ENCODE measurements around the gene PRKCD. TPM values are rescaled to one million over a fixed set of nuclear protein-coding genes. Genes with fewer than 3 reads are reported as not detected.

The PRKCD gene
- total and polyA plus RNA-seq, 2 of the 4 experiments (the other 2 are of a cell fraction) = 4.3 to 19.0 TPM

GRCh38 chr3:53154881-53155285, 6.1 kb upstream of the PRKCD start:
- BruUV-seq (replicated peaks) = no TSS peak

More at GRCh38 chr3:53154881-53155285, 6.1 kb upstream of the PRKCD start:
- ChIA-PET CTCF (no interaction called here), POLR2A (ENCODE audit: unreplicated experiment) (no interaction called here)
- H3K23ac ChIP-seq (ENCODE audit: low read depth, low read length) = no peak overlapping the region
- intact Hi-C loops (cut with micrococcal nuclease) = no loop called here
- H3K79me1 ChIP-seq (ENCODE audit: low read depth in 1 of 2, low read length in 2 of 2) = no peaks in the 10 kb centered on the region
- peaks cover 12% of the 10 kb centered on the region for H3K4me1 ChIP-seq (ENCODE audit: control insufficient read depth, insufficient read depth, low read length)
- no peaks in the 10 kb centered on the region for H3K9me3 ChIP-seq (ENCODE audit: control insufficient read depth, insufficient read depth, low read length)
- no peak overlapping the region for H4K91ac ChIP-seq (ENCODE audit: insufficient read depth, low read depth, low read length)
- H3K9me1 ChIP-seq (ENCODE audit: insufficient read depth, low read length) = no peaks in the 10 kb centered on the region
- no peaks in the 10 kb centered on the region for H4K20me1 ChIP-seq (ENCODE audit: insufficient read depth, low read length)
- no peak overlapping the region for H2AK5ac ChIP-seq (ENCODE audit: low read depth, low read length)
- in situ Hi-C loops (cut with MboI; ENCODE audit: low sequenced_read_pairs) = no loop called here
- ATAC-seq (ENCODE audit: low read depth) = no peak
- H3K27me3 ChIP-seq (ENCODE audit: control insufficient read depth, insufficient read depth, low read length) = peaks cover 36% of the 10 kb centered on the region
- dilution Hi-C loops (cut with HindIII; ENCODE audit: low sequenced_read_pairs, unreplicated experiment) = no loop called here
- H3K4ac ChIP-seq (ENCODE audit: low read depth, low read length) = no peak overlapping the region
- DNase-seq = no peak
- no peak overlapping the region for H3K56ac ChIP-seq (ENCODE audit: extremely low read depth, insufficient read depth, low read length)
- H3K4me3 ChIP-seq (ENCODE audit: insufficient read depth, low read depth, low read length) = no peak overlapping the region
- H3K27ac ChIP-seq (ENCODE audit: insufficient read depth, low read length) = no peak overlapping the region
- H2AK9ac ChIP-seq (replicated peaks; ENCODE audit: low read depth, low read length, poor library complexity) = no peak overlapping the region
- H3K9ac ChIP-seq (ENCODE audit: low read depth, low read length) = no peak overlapping the region
- no peak overlapping the region for H2BK5ac ChIP-seq (ENCODE audit: low read depth, low read length, poor library complexity, severe bottlenecking)
- H3K36me3 ChIP-seq (ENCODE audit: control insufficient read depth, insufficient read depth, low read length) = no peaks in the 10 kb centered on the region
- no peak overlapping the region for H2BK20ac ChIP-seq (ENCODE audit: low read depth, low read length)
- H4K8ac ChIP-seq (ENCODE audit: low read depth in 2 of 2, low read length in 2 of 2) = no peak overlapping the region
- WGBS, 2 experiments (ENCODE audit: extremely low coverage in 2 of 2, insufficient read length in 1 of 2) = 69% methylated on average over 2 of the region's 4 CpGs; no CpG with 5 or more reads in 1 of the 2 experiments
- TF ChIP-seq CEBPB (IDR thresholded peaks at IDR 0.05; ENCODE audit: low read depth, low read length) = no peak
- TF ChIP-seq RFX5 (IDR thresholded peaks at IDR 0.05; ENCODE audit: low read depth, low read length) = no peak
- no peak for TF ChIP-seq CTCF (conservative IDR thresholded peaks at IDR 0.05; ENCODE audit: low read depth, low read length)
- no peak for TF ChIP-seq BHLHE40 (IDR thresholded peaks at IDR 0.05; ENCODE audit: low read depth, low read length)
- no peak for TF ChIP-seq SMC3 (IDR thresholded peaks at IDR 0.05; ENCODE audit: low read depth, low read length)
- no peak for TF ChIP-seq RAD21 (IDR thresholded peaks at IDR 0.05; ENCODE audit: low read length)
- no peak for TF ChIP-seq CHD1 (IDR thresholded peaks at IDR 0.05; ENCODE audit: low read depth, low read length)
- no peak for TF ChIP-seq MAZ (IDR thresholded peaks at IDR 0.05; ENCODE audit: borderline replicate concordance, low read depth, low read length)
- TF ChIP-seq FOS (IDR thresholded peaks at IDR 0.05; ENCODE audit: low read depth, low read length) = no peak
- no peak for TF ChIP-seq RCOR1 (IDR thresholded peaks at IDR 0.05; ENCODE audit: insufficient replicate concordance, low read length)
- TF ChIP-seq MXI1 (IDR thresholded peaks at IDR 0.05; ENCODE audit: borderline replicate concordance, low read depth, low read length) = no peak
- TF ChIP-seq MAFK (IDR thresholded peaks at IDR 0.05; ENCODE audit: low read depth, low read length) = no peak
- TF ChIP-seq ELK1 (IDR thresholded peaks at IDR 0.05; ENCODE audit: borderline replicate concordance, low read depth, low read length) = no peak
- no peak for TF ChIP-seq USF2 (IDR thresholded peaks at IDR 0.05; ENCODE audit: low read depth, low read length)
- TF ChIP-seq POLR2A (IDR thresholded peaks at IDR 0.05; ENCODE audit: low read depth, low read length) = no peak
- TF ChIP-seq NFE2L2 (IDR thresholded peaks at IDR 0.05; ENCODE audit: low read depth, low read length) = no peak
- no peak overlapping the region for H3K14ac ChIP-seq (replicated peaks; ENCODE audit: low read depth, low read length)
- no peak overlapping the region for H2BK15ac ChIP-seq (ENCODE audit: low read depth, low read length)
- no peak overlapping the region for H4K5ac ChIP-seq (ENCODE audit: low read depth, low read length)
- H2BK120ac ChIP-seq (ENCODE audit: low read depth, low read length) = no peak overlapping the region
- H2AFZ ChIP-seq (replicated peaks; ENCODE audit: low read length, poor library complexity) = no peak overlapping the region
- H3K4me2 ChIP-seq (ENCODE audit: low read depth, low read length) = no peak overlapping the region
- no peak overlapping the region for H3K18ac ChIP-seq (ENCODE audit: low read depth, low read length)

All from IMR-90 (cell line).